ENCODE data around the gene NBPF1.
"Not testable (repeated sequence)": the region's sequence is repeated elsewhere in the genome, so short reads cannot be mapped to it uniquely, and the experiment has no call there.

Gene NBPF1

GRCh38 chr1:16605532-16606505 lies 7.5 kb downstream of the NBPF1 start:
- no peak for DNase-seq (ENCODE audit: low read depth in 2 of 2)

DNA sequence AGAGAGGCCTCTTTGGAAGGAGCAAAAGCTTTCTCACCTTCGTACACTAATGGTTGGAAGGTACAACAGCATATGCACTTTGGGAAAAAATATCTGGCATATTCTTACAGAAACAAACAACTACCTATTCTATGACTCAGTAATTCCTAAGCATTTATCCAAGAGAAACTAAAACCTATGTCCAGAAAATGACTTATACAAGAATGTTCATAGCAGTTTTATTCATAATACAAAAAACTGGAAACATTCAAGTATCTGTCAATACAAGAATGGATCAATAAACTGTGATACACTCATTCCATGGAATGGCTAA lies 8.2 kb downstream of the NBPF1 start:
- no peak for DNase-seq (ENCODE audit: low read depth in 2 of 2)

DNA sequence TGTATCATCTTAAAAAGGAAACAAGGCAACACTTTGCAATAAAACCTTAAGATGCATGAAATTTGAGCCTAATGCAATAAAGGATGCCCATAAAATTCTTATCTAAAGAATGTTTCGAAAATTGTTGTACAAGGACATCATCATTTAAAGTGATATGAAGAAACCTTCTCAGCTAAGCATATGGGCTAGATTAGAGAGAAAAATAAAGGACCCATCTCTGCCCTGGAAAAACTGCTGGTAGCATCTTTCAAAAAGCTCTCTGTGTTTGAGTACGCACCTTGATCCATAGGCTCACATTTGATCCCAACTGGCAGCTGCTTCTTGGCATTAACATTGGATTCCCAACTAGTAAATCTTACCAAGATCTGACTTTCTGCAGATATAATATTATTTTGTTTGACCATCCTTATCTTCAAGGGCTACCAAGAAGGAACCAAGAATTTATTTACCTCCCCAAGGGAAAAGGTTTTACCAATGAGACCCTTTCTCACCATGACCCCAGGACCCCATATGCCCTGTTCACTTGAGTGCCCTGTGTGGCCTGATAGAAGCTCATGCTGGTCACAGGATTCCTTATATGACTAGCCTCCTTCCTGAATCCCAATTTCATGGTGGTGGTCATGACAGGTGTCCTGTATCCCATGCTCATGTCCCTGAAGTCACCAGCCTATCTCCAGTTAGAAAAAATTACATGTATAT lies 8.7 kb downstream of the NBPF1 start:
- DNase-seq (ENCODE audit: low read depth in 2 of 2) = not testable (repeated sequence)

GRCh38 chr1:16603623-16604022 lies 9.7 kb downstream of the NBPF1 start:
- DNase-seq (ENCODE audit: low read depth in 2 of 2) = not testable (repeated sequence)

- not testable (repeated sequence) for DNase-seq (ENCODE audit: low read depth in 2 of 2)
Measured at GRCh38 chr1:16602336-16603011, 10.9 kb downstream of the NBPF1 start.

DNA sequence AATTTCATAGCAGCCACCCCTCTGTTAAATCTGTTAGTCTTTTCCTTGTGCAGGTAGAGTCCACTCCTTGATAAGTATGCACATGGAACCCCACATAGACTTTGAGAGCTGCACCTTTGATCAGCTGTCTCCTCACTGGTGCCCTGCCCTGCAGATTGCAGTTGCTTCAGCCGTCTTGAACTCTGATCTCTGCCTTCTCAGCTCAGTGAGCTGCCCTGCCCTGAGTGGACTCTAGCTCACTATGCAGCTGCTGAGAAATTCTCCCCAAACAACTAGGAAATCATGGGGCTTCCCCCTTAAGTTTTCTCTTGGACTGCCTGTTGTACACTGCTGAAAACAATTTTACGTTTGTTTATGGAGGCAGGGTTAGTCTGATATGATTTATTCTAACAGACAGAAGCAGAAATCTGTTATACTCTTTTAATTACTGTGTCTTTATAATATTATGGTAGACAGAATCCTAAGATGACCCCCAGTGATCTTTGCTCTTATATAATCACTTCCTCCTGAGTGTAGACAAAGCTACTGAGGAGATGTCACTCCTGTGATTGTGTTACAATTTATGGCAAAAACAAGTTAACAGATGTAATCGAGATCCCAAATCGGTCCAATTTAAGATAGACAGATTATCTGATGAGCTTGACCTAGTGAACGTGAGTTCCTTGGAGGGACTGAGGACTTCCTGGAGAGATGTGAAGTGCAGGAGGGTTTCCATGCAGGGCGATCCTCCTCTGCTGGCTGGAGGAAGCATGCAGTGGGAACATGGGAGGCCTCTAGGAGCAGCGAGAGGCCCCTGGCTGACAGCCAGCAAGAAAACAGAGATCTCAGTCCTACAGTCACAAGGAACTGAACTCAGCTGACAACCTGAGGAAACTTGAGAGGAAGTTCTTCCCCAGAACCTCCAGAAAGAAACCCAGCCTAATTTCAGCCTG lies 12.2 kb downstream of the NBPF1 start:
- DNase-seq (ENCODE audit: low read depth in 2 of 2) = not testable (repeated sequence)

- not testable (repeated sequence) for DNase-seq (ENCODE audit: low read depth in 2 of 2)
Measured at GRCh38 chr1:16599326-16599725, 14.0 kb downstream of the NBPF1 start.

- not testable (repeated sequence) for DNase-seq (ENCODE audit: low read depth in 2 of 2)
Measured at GRCh38 chr1:16595216-16595615, 18.1 kb downstream of the NBPF1 start.

DNA sequence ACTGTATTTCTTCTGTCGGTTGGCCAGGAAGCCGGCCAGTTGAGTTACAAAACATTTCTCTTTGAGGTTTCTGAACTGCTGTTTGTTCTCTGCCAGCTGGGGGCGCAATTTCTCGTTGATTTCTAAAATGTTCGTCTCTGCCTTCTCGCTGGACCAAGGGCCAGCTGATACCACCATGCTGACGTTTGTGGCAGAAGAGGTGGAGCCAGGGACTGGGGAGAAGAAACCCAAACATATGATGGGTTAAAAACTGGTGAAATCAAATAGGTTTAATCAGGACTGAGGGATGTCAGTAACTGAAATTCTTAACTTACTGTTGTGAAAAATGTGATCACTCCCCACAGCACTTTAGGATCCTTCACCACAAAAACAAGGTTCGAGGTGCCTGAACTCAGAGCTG lies 21.5 kb downstream of the NBPF1 start:
- DNase-seq (ENCODE audit: low read depth in 2 of 2) = not testable (repeated sequence)

DNA sequence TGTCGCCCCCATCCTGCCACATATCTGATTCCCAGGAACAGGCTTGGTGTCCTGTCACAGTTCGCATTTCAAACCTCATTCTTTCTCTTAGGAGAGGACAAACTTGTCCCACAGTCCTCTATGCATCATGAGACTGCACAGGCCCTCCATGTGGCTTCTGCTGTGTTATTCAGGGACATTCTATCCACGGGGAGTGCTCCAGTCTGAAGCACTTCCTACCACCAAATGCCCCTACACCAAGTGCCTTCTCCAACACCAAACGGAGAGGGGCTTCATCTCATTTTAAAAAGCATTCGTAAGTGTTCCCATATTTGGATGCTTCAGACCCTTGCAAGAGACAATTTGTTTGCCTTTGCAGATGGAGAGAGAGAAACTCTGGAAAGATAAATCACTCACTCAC lies 25.3 kb downstream of the NBPF1 start:
- DNase-seq (ENCODE audit: low read depth in 2 of 2) = not testable (repeated sequence)

- not testable (repeated sequence) for DNase-seq (ENCODE audit: low read depth in 2 of 2)
Measured at GRCh38 chr1:16587639-16588038, 25.7 kb downstream of the NBPF1 start.

GRCh38 chr1:16565324-16565723 lies 48.0 kb downstream of the NBPF1 start:
- not testable (repeated sequence) for DNase-seq (ENCODE audit: low read depth in 2 of 2)

DNA sequence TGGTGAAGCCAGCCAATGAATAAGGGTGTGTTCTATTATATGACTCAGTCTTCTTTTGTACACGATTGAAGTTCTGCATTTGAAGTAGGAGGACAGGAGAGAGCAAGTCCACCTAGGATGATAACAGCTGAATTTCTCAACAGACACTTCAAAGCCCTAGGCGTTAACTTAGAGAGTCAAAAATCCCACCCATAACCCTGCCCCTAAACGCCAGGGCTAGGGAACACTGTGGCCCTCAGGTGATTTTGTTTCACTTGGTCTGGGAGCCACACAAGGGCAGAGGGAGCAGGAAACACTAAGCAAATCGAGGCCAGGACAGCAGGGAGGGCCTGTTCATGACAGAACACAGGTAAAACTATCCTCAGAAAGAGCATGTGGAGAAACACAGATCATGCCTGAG lies 52.3 kb downstream of the NBPF1 start:
- not testable (repeated sequence) for DNase-seq (ENCODE audit: low read depth in 2 of 2)

DNA sequence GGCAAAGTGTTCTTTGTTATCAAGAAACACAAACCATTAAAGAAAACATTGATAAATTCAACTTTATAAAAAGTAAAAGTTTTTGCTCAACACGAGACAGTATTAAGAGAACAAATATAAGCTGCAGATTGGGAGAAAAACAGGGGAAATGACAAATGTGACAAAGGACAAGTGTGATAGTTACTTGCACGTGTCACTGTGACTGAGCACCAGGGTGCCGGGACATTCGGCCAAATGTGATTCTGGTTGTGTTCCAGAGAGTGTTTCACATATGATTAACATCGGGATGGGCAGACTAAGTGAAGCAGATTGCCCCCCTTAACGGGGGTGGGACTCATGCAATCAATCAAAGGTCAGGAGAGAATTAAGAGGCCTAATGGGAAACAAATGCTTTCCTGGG lies 52.9 kb downstream of the NBPF1 start:
- DNase-seq (ENCODE audit: low read depth in 2 of 2) = not testable (repeated sequence)

- not testable (repeated sequence) for DNase-seq (ENCODE audit: low read depth in 2 of 2)
Measured at GRCh38 chr1:16559688-16560087, 53.7 kb downstream of the NBPF1 start.

DNA sequence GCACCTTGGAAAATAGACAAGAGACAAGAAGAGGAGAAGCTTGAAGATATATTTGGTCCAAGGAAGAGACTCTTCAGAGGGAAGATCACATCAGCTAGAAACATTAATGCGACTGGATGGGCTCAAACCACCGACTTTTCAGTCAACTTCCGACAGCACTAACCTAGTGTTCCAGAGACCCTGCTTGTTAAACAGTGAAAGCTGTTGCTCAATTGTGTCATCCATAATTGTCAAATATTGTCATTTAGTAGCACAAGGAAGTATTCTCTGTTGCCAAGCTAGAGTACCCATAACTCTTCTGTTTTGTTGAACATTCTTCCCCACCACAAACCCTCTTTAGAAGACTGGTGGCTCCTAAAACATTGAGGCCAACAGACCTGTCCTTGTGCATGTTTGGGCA lies 56.3 kb downstream of the NBPF1 start:
- DNase-seq (ENCODE audit: low read depth in 2 of 2) = not testable (repeated sequence)

DNA sequence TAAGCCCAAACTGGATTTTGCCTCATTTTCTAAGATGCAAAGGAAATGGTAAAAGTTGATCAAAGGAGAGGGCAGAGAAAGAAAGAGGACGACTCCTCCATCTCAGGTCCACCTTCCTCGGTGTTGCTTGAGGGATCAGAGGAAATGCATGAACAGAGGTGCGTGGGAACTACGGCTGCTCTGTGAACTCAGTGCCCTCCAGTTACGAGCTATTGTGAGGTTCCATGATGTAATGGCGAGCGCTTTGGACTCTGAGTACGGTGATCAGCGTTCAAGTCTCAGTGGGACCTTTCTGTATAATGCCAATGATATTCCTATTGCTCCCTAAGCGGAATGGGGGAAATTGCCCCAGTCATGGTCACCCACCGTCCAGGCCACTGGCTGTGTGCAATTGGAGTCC lies 60.1 kb downstream of the NBPF1 start:
- DNase-seq (ENCODE audit: low read depth in 2 of 2) = not testable (repeated sequence)

DNA sequence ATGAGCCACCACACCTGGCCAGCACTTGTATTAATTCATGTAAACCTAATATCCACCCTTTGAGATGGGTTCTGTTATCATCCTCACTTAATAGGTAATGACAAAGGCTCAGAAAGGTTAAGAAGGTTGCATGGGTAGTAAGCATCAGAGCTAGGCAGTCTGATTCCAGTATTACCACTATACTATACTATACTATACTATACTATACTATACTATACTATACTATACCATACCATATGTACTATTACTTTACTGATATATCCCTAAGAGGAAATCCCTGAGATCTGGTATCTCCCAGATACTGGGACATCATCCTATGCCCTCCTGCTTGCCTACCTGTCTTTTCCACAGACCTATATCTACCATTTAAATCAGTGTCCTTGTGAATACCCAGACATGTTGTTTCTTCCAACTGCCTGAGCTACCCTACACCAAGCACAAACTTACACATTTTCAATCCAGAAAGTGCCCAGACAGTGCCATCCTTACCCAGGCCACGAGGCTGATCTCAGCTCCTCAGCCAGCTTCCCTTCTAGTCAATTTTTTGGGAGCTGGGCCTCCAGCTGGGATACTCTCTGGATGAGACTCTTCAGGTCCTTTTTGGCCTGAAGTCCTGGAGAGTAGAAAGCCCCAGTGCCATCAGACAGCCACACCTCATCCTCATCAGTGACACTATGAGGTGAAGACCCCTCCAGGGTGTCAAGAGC lies 63.0 kb downstream of the NBPF1 start:
- DNase-seq (ENCODE audit: low read depth in 2 of 2) = not testable (repeated sequence)

DNA sequence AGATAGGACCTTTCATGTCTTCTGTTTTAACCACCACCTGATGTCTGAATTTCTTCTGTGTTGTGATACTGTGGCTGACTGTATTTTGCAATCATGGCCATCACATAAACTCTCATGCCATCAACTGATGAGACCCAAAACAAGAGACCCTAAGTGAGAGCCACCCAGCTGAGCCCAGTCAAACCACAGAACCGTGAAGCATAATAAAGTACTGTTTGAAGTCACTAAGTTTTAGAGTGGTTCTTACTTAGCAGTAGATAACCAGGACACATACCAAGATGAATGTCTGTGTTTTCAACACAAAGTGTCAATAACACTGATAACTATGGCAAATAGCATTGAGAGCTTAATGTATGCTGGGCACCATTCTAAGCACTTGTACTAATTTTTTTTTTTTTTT lies 63.8 kb downstream of the NBPF1 start:
- DNase-seq (ENCODE audit: low read depth in 2 of 2) = not testable (repeated sequence)

DNA sequence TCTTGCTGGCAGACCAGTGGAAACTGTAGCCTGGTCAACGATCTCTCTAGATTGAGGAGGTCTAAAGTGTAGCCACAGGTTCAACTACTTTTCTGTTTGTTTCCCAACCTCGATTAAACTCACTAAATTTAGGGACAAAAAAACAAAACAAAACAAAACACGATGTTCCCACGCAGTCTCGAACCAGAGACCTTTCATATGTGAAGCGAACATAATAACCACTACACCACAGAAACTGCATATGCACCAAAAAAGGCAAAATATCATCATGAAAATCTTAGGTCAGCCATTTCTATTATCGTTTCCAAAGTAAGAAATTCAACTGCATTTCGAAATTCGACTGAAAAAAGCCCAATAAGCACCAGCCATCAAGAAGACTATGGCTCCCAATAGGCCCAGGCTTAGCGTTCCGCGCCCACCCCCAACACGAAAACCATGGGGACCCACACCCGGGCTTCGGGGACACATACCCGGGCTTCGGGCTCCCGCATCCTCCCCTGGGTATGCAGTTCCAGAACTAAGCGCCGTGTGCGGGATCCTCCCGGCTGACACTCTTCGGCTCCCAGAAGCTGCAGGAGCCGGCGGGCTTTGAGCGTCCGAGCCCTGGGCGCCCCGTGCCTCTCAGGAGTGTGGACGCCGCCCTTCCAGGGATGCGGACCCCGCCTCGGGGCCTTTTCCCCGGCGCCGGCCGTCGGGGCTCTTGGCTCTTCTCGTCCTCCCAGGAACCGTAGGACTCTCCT lies 65.7 kb downstream of the NBPF1 start:
- DNase-seq (ENCODE audit: low read depth in 2 of 2) = not testable (repeated sequence)

Measured in stimulated activated CD4-positive, alpha-beta T cell treated with anti-CD3 and anti-CD28 coated beads, Interleukin-1b, Interleukin-23, amount 100 ng/mL, for 4 hours (primary cell).